GM19324 (cell line): ENCODE measurements around the gene SYT1.

Experiments used
- ATAC-seq: cut with Tn5 transposase; IDR thresholded peaks from one replicate; pipeline ENCODE4 v1.9.1; 2021; ENCODE audit warnings: mild to moderate bottlenecking, moderate library complexity; ENCODE audit not compliant: unreplicated experiment, low FRiP score

Gene SYT1

DNA sequence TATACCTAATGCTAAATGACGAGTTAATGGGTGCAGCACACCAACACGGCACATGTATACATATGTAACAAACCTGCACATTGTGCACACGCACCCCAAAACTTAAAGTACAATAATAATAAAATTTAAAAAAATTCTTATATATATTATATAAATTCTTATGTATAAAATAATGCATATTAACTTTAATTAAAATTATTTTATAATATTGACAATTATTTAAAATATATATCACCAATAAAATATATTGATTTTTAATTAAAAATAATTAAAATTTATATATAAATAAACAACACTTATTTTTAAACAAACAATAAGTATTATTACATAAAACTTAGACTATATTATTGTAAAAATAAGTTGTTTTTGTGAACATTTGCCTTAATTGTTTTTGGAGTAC is 188.8 kb downstream of the SYT1 start:
- no peak for ATAC-seq

DNA sequence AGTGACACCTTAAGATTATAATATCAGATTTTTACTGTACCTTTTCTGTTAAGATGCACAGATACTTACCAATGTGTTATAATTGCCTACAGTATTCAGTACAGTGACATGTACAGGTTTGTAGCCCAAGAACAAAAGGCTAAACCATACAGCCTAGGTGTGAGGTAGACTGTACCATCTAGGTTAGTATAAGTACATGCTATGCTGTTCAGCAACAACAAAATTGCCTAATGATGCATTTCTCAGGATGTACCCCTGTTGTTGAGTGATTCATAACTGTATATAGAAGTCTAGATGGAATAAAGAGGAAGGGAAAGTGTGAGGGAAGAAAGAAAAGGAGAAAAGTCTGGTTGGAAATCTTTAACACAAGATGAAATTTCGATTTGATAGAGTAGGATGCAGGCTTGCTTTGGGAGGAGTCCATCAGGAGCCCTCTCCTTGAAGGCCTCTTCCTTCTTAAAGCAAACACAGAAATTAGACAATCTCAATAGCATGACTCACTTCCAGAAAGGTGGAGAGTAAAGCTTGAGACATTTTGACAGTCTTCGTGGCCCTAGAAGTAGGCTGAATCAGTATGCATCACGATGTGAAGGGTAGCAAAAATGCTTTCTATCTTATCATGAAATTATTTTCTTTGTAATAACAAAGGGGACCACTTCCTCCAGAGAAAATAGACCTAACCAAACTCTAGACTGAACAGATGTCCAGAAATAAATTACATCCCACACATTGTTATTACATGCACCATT is 191.5 kb downstream of the SYT1 start:
- no peak for ATAC-seq

DNA sequence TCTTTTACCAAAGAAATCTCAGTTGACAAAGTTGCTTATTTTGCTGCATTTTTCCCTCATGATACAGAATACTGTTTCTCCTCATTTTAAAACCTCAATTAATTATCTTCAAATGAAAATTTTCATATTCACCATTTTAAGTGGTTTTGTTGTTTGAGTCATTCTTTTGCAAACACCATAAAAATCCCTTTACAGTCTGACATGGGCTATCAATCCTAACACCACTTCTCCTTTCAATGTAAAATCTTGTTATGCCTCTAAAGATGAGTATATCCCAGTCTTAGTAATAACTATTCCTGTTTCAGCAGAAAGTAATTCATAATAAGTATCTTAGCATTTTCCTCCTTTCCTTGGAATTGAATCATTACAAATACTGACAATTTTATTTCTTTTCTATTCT is 192.2 kb downstream of the SYT1 start:
- no peak for ATAC-seq

DNA sequence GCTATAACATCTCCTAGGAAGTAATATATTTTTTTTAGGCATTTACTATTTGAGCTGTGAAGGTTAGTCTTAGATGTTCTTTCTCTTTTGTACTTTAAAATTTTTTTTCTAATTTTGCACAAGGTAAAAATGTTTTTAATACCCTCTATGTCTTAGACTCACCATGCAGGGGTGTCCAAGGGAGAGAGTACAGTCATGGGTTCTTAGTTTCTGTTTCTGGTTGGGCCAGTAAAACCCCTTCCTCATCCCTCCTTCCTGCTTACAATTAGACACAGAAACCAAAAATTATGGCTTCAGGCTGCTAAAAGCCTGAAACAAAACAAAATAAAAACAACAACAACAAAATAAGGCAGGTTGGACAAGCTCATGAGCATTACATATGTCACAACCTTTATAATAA is 193.0 kb downstream of the SYT1 start:
- ATAC-seq = peak; percentile 55

DNA sequence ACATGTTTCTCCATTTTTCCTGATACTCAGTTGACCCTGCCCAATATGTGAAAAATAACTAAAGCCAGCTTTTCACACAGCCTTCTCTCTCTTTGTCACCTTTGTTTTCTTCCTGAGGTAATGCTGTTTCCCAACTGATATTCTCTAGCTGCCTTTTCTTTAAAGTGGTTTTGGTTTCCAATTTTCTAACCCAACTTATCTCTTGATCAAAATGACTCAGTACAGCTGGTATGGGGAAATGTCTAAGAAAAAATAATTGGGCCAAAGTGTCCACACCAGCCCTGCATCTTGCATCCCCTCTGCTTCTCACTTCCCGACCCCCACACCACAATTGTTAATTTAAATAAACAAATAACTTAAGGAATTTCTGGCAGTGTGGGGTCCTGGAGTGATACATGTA is 193.8 kb downstream of the SYT1 start:
- no peak for ATAC-seq

DNA sequence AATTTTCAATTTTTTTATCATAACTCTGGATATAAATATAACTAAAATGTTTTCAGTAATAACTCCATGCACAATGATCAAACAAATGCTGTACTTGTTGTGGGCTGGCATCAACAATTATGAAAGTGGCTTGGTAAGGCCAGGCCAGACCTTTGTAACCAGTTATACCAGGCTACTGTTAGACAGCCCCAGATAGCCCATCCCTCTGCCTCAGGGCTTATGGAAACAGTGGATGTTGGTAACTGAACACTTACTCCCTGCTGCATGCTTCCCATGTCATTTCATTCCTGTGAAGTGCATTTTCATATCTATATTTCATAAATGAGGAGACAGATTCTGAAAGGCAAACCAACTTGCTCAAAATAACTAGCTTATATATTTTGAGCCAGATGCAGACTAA is 195.0 kb downstream of the SYT1 start:
- no peak for ATAC-seq

DNA sequence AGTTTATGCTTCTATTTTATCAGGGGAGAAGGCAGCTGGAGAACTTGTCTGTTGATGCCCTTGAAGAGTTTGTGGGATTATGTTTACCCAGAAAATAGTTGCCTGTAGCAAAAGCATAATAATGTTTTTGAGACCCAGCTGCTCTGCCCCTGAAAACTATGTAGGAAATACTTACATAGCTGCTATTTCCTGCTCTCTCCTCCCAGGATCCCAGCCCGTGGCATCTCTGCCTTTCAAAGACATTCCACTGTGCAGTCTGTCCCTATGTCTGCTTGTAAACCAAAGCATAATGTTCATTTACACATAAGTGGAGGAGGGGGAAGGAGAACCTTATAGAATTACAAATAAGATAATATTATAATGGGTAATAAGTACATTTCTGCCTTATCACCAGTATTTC is 198.7 kb downstream of the SYT1 start:
- no peak for ATAC-seq

DNA sequence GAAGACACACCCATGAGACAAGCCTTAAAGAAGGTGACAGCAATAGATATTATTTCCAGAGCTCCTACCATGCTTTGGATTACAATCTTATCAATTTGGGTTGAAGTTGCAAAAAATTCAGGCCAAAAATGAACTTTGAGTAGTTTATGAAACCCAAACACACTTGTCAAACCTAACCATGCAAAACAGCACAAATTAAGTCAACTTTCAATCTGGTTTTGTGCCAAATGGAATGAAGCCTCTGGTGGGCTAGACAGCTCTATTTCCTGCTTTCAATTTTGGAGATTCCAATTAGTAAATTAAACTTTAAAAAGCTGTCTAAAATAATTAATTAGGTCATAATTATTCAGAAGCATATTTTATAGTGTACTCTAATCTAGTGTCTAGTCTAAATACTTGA is 203.4 kb downstream of the SYT1 start:
- ATAC-seq = no peak

DNA sequence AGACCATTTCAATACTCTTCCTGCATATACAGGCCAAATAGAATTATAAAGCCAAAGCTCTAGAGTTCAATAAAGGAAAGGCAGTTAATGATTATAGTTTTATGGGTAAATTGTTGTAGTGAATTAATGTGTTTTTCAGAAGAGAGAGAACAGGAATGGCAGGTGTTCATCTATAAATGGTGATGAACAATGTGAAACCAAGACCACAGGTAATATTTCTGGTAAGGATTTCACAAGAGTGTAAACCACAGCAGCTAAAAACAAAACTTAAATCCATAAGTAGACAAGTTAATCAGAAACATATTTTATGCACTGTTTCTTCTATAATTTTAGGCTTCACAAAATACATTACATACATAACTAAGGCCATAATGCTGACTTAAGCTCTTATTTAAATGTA is 204.4 kb downstream of the SYT1 start:
- peak; percentile 94 for ATAC-seq

DNA sequence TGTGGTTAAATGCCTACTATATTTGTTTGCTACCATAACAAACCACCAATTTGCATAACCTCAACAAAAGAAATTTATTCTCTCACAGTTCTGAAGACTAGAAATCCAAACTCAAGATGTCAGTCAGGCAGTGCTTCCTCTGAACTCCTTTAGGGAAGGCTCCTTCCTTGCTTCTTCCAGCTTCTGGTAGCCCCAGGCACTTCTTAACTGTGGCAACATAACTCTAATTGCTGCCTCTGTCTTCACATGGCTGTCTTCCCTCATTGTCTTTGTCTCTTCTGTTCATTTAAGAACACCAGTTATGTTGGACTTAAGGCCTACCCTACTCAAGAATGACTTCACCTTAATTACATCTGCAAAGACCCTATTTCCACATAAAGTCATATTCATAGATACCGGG is 206.9 kb downstream of the SYT1 start:
- ATAC-seq = peak; percentile 33

DNA sequence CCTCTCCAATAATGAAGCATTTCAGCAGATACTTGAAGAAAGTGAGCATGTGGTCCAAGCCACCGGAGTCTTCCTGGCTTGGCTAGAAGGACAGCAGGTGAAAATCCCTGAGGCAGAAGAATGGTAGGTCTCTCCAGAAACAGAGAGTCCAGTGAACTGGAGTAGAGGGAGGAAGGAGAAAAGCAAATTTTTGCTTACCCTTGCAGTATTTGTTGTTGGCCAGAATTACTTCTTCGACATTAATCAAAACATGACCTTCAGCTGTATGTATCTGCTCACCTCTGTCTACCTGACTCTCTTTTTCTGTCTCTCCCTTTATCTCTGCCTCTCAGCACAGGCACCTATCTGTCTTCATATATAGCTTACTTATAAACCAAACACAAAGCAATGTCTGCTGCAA is 208.9 kb downstream of the SYT1 start:
- no peak for ATAC-seq

DNA sequence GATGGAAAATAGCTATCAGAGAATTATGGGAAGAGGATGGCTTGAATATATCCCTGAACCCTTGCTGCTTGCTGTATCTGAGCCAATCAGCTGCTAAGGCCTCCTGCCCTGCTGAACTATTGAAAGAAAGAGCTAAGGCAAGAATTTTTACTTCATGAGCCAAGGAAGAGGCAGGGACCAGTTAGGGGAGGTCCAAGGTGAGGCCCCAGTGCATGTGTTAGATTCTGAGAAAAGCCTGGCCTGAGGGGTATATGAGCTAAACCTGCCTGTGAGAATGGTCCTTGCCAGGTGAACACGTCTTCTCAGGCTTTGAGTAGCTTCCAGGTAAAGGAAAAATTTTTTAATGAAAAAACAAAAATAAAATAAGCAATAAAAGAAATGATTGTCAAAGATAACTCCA is 218.0 kb downstream of the SYT1 start:
- no peak for ATAC-seq

DNA sequence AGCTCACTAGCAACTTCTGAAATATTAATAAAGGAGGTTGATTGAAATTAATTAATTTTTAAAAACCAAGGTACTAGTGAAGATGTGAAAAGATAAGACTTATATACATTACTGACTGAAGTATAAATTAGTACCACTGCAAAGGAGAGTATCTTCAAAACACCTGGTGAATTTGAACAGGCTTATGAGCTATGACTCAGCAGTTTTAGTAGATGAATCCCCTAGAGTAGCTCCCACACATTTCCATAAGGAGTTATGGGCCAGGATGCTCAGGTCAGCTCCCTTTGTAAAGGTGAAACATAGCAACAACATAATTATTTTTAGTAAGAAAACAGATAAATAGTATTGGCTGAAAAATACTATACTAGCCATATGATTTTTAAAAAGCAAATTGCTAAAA is 218.6 kb downstream of the SYT1 start:
- no peak for ATAC-seq

DNA sequence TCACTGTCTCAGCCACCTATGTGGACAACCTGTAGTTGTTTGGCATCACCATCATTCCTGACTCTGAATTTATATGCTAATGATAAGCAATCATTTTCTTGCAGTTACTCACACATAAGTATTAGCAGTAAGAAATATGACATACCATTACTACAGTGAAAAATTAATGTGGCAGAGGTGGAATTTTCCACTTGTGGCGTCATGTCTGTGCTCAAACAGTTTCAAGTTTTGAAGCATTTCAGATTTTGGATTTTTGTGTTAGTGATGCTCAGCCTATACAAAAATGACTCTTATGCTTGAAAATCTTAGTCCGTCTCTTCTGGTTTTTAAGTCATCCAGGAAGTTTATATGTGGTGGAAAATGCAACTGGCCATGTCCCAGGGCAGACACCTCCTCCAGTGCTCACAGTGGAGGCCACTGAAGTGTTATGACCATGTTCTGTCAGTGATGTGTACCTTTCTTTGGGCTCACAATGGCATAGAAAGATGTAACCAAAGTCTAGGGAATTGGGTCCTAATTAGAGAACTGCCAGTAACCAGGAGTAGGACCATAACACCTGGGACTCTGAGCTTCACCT is 220.6 kb downstream of the SYT1 start:
- ATAC-seq = no peak

DNA sequence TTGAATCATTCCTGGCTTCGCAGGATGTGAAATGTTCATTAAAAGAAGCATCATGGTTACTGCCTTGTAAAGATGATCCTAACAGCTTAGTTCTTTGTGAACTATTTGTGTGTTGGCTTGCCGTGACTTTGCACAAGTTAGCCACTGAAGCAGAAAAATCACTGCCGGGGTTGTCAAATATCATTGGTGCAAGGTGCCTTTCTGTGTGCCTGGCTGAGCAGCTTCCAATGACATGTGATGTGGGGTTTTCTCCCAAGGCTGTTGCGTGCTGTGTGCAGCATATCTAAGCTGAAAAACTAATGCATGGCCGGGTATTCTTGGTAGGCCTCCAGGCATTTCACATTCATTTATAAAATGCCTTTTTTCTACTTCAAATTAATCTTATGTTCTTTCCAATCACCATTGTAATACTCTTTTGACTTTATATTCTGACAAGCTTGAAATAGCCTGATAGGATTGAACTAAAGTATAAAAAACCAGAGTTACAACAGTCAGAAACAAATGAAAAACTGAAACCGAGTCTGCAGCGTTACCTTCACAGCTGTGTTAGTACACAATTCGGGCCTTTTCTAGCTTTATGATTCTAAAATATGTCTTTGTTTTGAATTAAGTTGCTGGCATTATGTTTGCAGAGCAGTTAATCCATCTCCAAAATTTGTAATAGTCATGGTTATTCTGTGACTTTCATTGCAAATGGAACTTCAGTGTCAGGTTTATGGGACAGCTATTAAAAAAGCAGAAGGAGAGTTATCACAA is 222.1 kb downstream of the SYT1 start:
- ATAC-seq = no peak

DNA sequence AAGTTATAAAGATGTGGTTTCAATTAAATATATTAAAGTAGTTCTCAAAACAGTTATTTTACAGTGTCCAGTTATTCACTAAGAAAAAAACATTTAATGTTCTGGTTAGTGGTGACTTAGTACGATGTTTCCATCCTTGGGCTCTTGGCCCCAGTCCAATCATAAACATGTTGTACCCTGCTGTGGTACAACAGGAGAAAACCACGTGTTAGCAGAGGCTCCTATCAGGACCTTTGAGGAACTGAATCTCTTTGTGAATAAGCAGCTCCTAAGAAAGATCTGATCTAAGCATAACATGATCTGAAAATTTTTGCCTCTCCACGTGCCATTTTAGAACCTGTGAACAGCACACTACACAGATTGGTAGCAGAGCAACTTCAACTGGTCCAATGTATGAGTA is 234.0 kb downstream of the SYT1 start:
- no peak for ATAC-seq

DNA sequence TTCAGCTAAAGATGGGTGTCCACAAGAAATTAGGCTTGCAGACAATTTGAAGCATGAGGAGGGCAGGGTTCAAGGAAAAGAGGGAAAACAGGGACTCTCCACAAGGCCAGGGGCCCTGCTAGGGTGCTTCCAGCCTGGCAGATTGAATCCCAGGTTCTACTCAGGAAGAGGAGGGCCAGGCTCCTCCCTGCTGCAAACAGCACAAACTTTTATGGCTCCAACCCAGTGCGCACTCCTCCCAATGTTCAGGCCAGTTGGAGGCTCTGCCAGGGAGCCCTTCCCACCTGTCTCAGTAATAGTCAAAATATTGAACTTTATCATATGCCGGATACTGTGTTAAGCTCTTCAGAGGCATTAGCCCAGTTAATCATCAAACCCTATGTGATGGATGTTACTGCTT is 244.4 kb downstream of the SYT1 start:
- no peak for ATAC-seq

DNA sequence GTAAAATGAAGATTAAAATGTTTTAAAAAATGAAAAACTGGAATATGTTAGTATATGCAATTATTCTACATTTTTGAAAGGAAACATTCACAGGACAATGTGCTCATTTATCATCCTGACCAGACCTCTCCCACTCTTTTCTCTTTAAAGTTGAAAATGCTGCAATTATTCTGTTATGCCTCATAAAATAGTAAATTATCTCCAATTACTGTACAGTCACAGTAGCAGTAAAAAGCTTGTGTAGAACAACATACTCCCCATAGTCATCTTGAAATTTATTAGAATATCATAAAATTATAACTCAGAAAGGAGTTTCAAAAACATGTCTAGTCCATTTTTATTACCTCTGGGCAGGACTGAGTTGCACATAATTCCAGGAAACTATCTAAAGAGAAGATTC is 250.3 kb downstream of the SYT1 start:
- ATAC-seq = no peak

DNA sequence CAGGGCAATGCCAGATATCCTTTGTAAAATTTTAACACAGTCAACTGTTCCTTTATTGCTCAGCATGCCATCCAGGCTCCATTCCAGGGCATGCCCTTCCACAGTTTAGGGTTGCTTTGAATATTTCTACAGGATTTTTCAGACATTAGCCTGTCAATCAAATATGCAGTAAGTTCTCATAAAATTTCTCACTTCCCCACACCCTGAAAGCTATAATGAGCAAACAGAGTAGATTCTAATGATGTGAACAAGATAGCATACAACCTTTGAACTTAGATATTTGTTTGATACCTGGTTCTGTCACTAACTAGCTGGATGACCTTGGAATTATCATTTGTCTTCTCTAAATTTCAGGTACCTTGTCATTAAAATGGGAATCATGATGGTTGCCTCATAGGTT is 251.2 kb downstream of the SYT1 start:
- ATAC-seq = peak; percentile 82

DNA sequence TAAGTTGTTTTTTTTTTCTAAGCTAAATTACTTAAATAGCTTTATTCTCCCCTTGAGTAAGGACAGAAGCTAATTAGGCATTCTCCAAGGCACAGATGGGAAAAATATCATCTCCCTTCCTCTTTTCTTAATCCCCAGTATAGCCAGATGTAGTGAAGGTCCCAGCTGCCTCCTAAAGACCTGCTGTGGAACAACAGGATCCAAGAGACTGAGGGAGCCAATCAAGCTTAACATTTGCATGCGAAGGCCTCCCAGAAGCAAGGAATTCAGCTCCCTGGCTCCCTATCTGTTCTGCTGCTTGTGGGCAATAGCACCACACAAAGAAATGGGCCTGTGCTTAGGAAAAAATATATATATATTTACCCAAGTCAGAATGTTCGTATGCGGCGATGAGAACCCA is 255.2 kb downstream of the SYT1 start:
- ATAC-seq = no peak

DNA sequence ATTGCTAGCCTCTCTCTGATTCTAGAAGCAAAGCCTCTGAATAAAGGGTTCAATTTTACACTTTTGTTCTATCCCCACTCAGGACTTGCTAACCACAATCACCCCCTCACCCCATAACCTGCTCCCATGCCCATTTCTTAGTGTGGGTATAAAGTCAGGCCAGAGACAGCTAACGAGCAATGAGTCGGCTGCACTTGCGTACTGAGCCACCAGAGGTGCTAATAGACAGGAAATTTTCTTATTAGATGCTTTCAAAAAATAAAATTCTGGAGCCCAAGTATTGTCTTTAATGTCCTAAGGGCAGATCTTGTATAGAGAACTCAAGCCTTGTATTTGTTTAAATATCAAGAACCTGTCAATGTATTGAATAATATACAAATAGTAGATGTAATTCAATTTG is 256.9 kb downstream of the SYT1 start:
- ATAC-seq = peak; percentile 71

DNA sequence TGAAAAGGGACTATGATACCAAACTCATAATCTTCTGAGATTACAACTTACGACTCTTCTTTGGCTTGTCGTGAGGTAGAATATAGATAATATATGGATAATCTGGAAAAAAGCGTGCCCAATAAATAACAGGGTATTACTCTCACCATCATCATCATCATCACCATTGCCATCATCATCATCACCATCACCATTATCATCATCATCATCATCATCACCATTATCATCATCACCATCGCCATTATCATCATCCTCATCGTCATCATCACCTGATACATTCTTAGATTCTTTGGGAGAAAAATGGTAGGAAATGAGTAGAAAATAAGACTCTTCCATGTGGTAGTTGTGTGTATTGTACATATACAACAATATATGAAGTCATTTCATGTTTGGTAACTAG is 259.8 kb downstream of the SYT1 start:
- ATAC-seq = no peak
